GM18505 (cell line): ENCODE measurements around the gene PHKA2.
"Not testable (repeated sequence)": the region's sequence is repeated elsewhere in the genome, so short reads cannot be mapped to it uniquely, and the experiment has no call there.

ENCODE experiments used
- ATAC-seq: cut with Tn5 transposase; IDR thresholded peaks from one replicate; pipeline ENCODE4 v1.9.1; 2021; ENCODE audit not compliant: unreplicated experiment
- POLR2A ChIP-seq: IDR thresholded peaks from 4 replicates; pipeline ENCODE4 v1.6.1; 2011; ENCODE audit warnings: borderline replicate concordance; ENCODE audit not compliant: insufficient read depth, insufficient read length; ENCODE audit errors: extremely low read depth

PHKA2 gene

GRCh38 chrX:18983666-18984380 is at the start of gene PHKA2:
Gene PHKA2 (minus strand): TSS chrX:18984114. CDS start chrX:18983932, 182 bp downstream.
- peak; percentile 41 for ATAC-seq
- no peak for TF ChIP-seq POLR2A

- ATAC-seq: no peak
- no peak for TF ChIP-seq POLR2A
Observed at GRCh38 chrX:19030805-19031204, 46.9 kb upstream of the PHKA2 start.

- ATAC-seq: no peak
- no peak for TF ChIP-seq POLR2A
Observed at GRCh38 chrX:19028560-19028959, 44.6 kb upstream of the PHKA2 start.

- no peak for TF ChIP-seq POLR2A
- ATAC-seq: no peak
Observed at GRCh38 chrX:19024366-19024765, 40.5 kb upstream of the PHKA2 start.

GRCh38 chrX:19019996-19020395 is 36.1 kb upstream of the PHKA2 start:
- TF ChIP-seq POLR2A: no peak
- no peak for ATAC-seq

GRCh38 chrX:19017271-19017670 is 33.4 kb upstream of the PHKA2 start:
- no peak for ATAC-seq
- no peak for TF ChIP-seq POLR2A

GRCh38 chrX:19016614-19017013 is 32.7 kb upstream of the PHKA2 start:
- not testable (repeated sequence) for ATAC-seq

- no peak for TF ChIP-seq POLR2A
- no peak for ATAC-seq
Observed at GRCh38 chrX:19007868-19008267, 24.0 kb upstream of the PHKA2 start.

- no peak for TF ChIP-seq POLR2A
- no peak for ATAC-seq
Observed at GRCh38 chrX:19007011-19007410, 23.1 kb upstream of the PHKA2 start.

- no peak for ATAC-seq
Observed at GRCh38 chrX:19005909-19006308, 22.0 kb upstream of the PHKA2 start.

GRCh38 chrX:19003756-19004155 is 19.8 kb upstream of the PHKA2 start:
- ATAC-seq: no peak
- TF ChIP-seq POLR2A: no peak

More at GRCh38 chrX:19005909-19006308, 22.0 kb upstream of the PHKA2 start:
- TF ChIP-seq POLR2A: no peak

- TF ChIP-seq POLR2A: no peak
- ATAC-seq: no peak
Observed at GRCh38 chrX:18998653-18999052, 14.7 kb upstream of the PHKA2 start.

- no peak for TF ChIP-seq POLR2A
- no peak for ATAC-seq
Observed at GRCh38 chrX:18997916-18998315, 14.0 kb upstream of the PHKA2 start.

GRCh38 chrX:18996536-18996935 is 12.6 kb upstream of the PHKA2 start:
- no peak for ATAC-seq
- no peak for TF ChIP-seq POLR2A

- TF ChIP-seq POLR2A: no peak
- ATAC-seq: no peak
Observed at GRCh38 chrX:18995221-18995620, 11.3 kb upstream of the PHKA2 start.
